Vagina (tissue), 2 donors: Measurements from ENCODE around the gene TMEM178A. TPM values are rescaled to one million over a fixed set of nuclear protein-coding genes. Genes with fewer than 3 reads are reported as not detected.

ENCODE experiments used
- DNase-seq, 2 donors: peaks; one replicate each; pipeline ENCODE4 v3.0.0-alpha.2; 2017; ENCODE audit errors: extremely low spot score in 2 of 2
- H3K27ac ChIP-seq: fragments of 200-600 bp; sonication (generic); one replicate; pipeline ENCODE4 v1.5.1; 2019
- H3K27me3 ChIP-seq: fragments of 200-600 bp; sonication (generic); one replicate; pipeline ENCODE4 v1.5.1; 2019
- H3K36me3 ChIP-seq, 2 donors: fragments of 200-600 bp; sonication (generic); one replicate each; pipeline ENCODE4 v1.5.1; 2017 to 2019
- H3K4me1 ChIP-seq: fragments of 200-600 bp; sonication (generic); one replicate; pipeline ENCODE4 v1.5.1; 2019
- H3K4me3 ChIP-seq, 2 donors: fragments of 200-600 bp; sonication (generic); 1 replicate in 1 of 2; 2 replicates in 1 of 2; pipeline ENCODE4 v1.5.1; 2016 to 2019
- H3K9me3 ChIP-seq: fragments of 200-600 bp; sonication (generic); one replicate; pipeline ENCODE4 v1.5.1; 2019
- POLR2A ChIP-seq, 2 donors: fragments of 450-650 bp; IDR thresholded peaks; one replicate each; pipeline ENCODE4 v1.6.1; 2017; ENCODE audit warnings: antibody characterized with exemption in 2 of 2, mild to moderate bottlenecking in 2 of 2, moderate library complexity in 2 of 2
- POLR2AphosphoS5 ChIP-seq, 2 donors: sonication (generic); formaldehyde crosslinking; IDR thresholded peaks; one replicate each; pipeline ENCODE4 v1.9.0; 2017; ENCODE audit warnings: antibody characterized with exemption in 2 of 2, mild to moderate bottlenecking in 2 of 2, low read depth in 1 of 2; ENCODE audit not compliant: insufficient read depth in 1 of 2
- intact Hi-C: fragments of 100-400 bp; cut with DNase I; formaldehyde crosslinking; loops from one replicate; pipeline ENCODE4 v1.15.1; 2023
- total RNA-seq: library from RNA; depleted of rRNA; stranded (reverse); fragments of >200 nt; gene quantifications from one replicate; pipeline ENCODE4 v1.2.3, GENCODE V29; 2016
- TF ChIP-seq, protein P1 (sequence below), 3 experiments: fragments of 450-650 bp in 2 of 3; fragments of 200-600 bp in 1 of 3; sonication (generic) in 1 of 3; IDR thresholded peaks; one replicate each; pipeline ENCODE4 v1.5.1; 2017 to 2019; ENCODE audit warnings: antibody characterized with exemption in 3 of 3, mild to moderate bottlenecking in 2 of 3, moderate library complexity in 2 of 3

The TMEM178A gene
- total RNA-seq, 1 donor from 2014 or later: 2.0 TPM

DNA sequence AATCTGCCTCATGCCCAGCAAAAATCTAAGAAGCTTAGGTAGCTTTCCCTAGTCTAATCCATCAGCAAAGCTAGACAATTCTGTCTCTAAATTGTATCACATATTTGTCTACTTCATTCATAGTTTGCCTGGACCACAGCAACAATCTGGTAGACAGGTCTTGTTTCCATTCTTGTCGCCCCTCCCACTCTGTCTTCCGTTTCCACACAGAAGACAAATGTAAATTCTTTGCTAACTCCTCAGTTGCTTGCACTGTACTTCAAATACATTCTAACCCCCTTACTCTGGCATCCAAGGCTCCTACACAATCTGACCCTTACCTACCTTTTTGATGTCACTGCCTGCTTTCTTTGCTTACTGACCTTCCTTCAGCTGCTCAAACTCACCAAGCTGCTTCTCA, 73.2 kb downstream of the TMEM178A start:
- H3K27me3 ChIP-seq: no peaks in the 10 kb centered on the region
- H3K36me3 ChIP-seq: peaks cover 4 to 60% of the 10 kb centered on the region in 2 donors

DNA sequence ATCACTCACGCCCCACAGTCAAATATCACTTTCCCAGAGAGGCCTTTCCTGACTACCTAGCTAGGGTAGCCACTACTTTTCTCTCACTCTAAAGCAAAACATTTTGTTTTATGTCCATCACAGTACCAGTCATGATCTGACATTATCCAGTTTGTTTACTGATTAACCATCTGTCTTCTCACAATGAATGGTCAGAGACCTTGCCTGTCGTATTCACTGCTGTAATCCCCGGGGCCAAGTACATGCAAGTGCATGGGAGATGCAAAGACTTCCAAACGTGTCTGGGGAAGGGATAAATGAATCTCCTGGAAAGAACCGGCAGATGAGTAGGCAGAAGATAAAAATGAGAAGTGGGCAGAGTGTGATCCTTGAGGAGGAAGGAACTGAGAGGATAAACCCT, 73.7 kb downstream of the TMEM178A start:
- Histone ChIP-seq H3K4me3 (no peak overlapping the region), H3K9me3 (no peaks in the 10 kb centered on the region), H3K27ac (no peak overlapping the region), H3K36me3 (peaks cover 4 to 60% of the 10 kb centered on the region in 2 donors), H3K27me3 (no peaks in the 10 kb centered on the region), H3K4me1 (peaks cover 6% of the 10 kb centered on the region)
- no peak for DNase-seq
- no peak for TF ChIP-seq POLR2A (IDR thresholded peaks at IDR 0.05)
- intact Hi-C loops: no loop called here

More for the DNA sequence above, 73.2 kb downstream of the TMEM178A start:
- intact Hi-C loops: no loop called here
- Histone ChIP-seq H3K4me1 (peaks cover 6% of the 10 kb centered on the region), H3K4me3 (no peak overlapping the region), H3K9me3 (no peaks in the 10 kb centered on the region), H3K27ac (no peak overlapping the region)
- DNase-seq: no peak
- TF ChIP-seq POLR2AphosphoS5 (IDR thresholded peaks at IDR 0.05; ENCODE audit: insufficient read depth in 1 of 2, low read depth in 1 of 2) (no peak), POLR2A (IDR thresholded peaks at IDR 0.05) (no peak)
- TF ChIP-seq, protein P1, sequence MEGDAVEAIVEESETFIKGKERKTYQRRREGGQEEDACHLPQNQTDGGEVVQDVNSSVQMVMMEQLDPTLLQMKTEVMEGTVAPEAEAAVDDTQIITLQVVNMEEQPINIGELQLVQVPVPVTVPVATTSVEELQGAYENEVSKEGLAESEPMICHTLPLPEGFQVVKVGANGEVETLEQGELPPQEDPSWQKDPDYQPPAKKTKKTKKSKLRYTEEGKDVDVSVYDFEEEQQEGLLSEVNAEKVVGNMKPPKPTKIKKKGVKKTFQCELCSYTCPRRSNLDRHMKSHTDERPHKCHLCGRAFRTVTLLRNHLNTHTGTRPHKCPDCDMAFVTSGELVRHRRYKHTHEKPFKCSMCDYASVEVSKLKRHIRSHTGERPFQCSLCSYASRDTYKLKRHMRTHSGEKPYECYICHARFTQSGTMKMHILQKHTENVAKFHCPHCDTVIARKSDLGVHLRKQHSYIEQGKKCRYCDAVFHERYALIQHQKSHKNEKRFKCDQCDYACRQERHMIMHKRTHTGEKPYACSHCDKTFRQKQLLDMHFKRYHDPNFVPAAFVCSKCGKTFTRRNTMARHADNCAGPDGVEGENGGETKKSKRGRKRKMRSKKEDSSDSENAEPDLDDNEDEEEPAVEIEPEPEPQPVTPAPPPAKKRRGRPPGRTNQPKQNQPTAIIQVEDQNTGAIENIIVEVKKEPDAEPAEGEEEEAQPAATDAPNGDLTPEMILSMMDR (IDR thresholded peaks at IDR 0.05): no peak

DNA sequence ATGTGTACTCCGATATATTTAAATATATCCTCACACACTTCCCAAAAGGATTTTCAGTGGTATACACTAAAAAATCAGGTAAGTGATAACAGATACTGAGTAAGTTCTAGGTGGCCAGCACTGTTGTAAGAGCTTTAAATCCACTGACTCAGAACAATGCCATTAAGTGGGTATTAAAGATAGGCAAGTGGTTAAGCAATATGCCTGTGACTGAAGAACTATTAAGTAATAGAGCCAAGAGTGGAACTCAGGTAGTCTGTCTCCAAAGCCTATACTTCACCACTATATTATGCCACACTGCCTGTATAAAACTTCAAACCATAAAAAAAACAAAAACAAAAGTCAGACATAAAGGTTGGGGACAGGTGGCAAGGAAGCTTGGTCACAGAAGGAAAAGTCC, 76.2 kb downstream of the TMEM178A start:
- Histone ChIP-seq H3K4me3 (no peak overlapping the region), H3K36me3 (peaks cover under 1 to 43% of the 10 kb centered on the region in 2 donors), H3K27me3 (no peaks in the 10 kb centered on the region), H3K9me3 (no peaks in the 10 kb centered on the region), H3K27ac (no peak overlapping the region), H3K4me1 (no peaks in the 10 kb centered on the region)
- TF ChIP-seq, protein P1 (IDR thresholded peaks at IDR 0.05): no peak
- no peak for TF ChIP-seq POLR2A (IDR thresholded peaks at IDR 0.05)
- TF ChIP-seq POLR2AphosphoS5 (IDR thresholded peaks at IDR 0.05; ENCODE audit: insufficient read depth in 1 of 2, low read depth in 1 of 2): no peak
- no peak for DNase-seq
- intact Hi-C loops: no loop called here

DNA sequence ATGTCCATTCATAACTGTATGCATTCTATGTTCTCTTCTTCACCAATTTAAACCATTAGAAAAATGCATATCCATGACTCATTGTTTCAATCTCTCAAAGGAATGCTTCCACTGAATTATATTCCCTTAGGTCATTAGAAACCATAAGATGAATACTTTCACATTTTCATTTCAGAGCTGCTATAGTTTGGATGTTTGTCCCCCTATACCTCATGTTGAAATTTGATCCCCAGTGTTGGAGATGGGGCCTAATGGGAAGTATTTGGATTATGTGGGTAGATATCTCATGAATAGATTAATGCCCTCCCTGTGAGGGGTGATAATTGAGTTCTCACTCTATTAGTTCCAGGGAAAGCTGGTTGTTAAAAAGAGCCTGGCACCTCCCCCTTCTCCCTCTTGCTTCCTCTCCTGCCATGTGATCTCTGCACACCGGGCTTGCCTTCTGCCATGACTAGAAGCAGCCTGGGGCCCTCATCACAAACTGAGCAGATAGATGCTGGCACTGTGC, 77.6 kb downstream of the TMEM178A start:
- no peaks in the 10 kb centered on the region for H3K9me3 ChIP-seq
- H3K4me1 ChIP-seq: no peaks in the 10 kb centered on the region
- DNase-seq: no peak
- no peaks in the 10 kb centered on the region for H3K27me3 ChIP-seq
- H3K36me3 ChIP-seq: peaks cover 0 to 31% of the 10 kb centered on the region in 2 donors
- intact Hi-C loops: no loop called here
- H3K4me3 ChIP-seq: no peak overlapping the region
- H3K27ac ChIP-seq: no peak overlapping the region
- TF ChIP-seq POLR2A (IDR thresholded peaks at IDR 0.05) (no peak), POLR2AphosphoS5 (IDR thresholded peaks at IDR 0.05; ENCODE audit: insufficient read depth in 1 of 2, low read depth in 1 of 2) (no peak)
- TF ChIP-seq, protein P1 (IDR thresholded peaks at IDR 0.05): no peak

DNA sequence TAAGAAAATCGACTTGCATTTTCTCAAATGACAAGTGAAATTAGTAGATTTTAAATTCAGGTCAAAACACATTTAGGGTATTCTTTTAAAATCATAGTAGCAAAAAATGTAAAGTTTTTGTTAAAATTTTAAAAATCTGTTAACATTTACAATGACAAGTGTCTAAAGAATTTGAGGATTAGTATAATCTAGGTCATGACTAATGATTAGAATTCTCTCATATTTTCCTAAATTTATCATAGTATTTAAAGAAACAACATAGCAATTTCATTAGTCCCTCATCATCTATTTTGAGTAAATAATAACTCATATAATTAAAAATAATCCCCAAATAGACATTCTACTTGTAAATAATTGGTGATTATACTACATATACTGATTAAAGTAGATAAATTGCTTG, 89.7 kb downstream of the TMEM178A start:
- Histone ChIP-seq H3K9me3 (no peaks in the 10 kb centered on the region), H3K27me3 (no peaks in the 10 kb centered on the region), H3K36me3 (peaks cover 0 to 68% of the 10 kb centered on the region in 2 donors), H3K4me1 (no peaks in the 10 kb centered on the region), H3K27ac (no peak overlapping the region), H3K4me3 (no peak overlapping the region)
- TF ChIP-seq, protein P1 (IDR thresholded peaks at IDR 0.05): no peak
- TF ChIP-seq POLR2AphosphoS5 (IDR thresholded peaks at IDR 0.05; ENCODE audit: insufficient read depth in 1 of 2, low read depth in 1 of 2): no peak
- no peak for TF ChIP-seq POLR2A (IDR thresholded peaks at IDR 0.05)
- no peak for DNase-seq
- intact Hi-C loops: no loop called here
